Liver (tissue), 3 donors: ENCODE data around the gene HUS1B.

ENCODE experiments used
- HNF4A ChIP-seq, 2 donors: conservative IDR thresholded peaks; 2 replicates each; pipeline ENCODE4 v1.6.1; 2016; ENCODE audit warnings: antibody characterized with exemption in 2 of 2, mild to moderate bottlenecking in 2 of 2
- HNF4G ChIP-seq: IDR thresholded peaks from 2 replicates; pipeline ENCODE4 v1.6.1; 2016; ENCODE audit warnings: antibody characterized with exemption
- JUND ChIP-seq, 2 donors: IDR thresholded peaks; 2 replicates each; pipeline ENCODE4 v1.6.1; 2016; ENCODE audit warnings: antibody characterized with exemption in 2 of 2
- SP1 ChIP-seq: IDR thresholded peaks from 2 replicates; pipeline ENCODE4 v1.6.1; 2018; ENCODE audit warnings: antibody characterized with exemption, mild to moderate bottlenecking
- YY1 ChIP-seq: IDR thresholded peaks from 2 replicates; pipeline ENCODE4 v1.6.1; 2016; ENCODE audit warnings: antibody characterized with exemption, mild to moderate bottlenecking
- TF ChIP-seq, protein P1 (sequence below): fragments of 150-350 bp; IDR thresholded peaks from 2 replicates; pipeline ENCODE4 v1.5.1; 2017; ENCODE audit warnings: improper control_type of control experiment, low read depth, low read length; ENCODE audit not compliant: missing input control
- TF ChIP-seq, protein P2 (sequence below): IDR thresholded peaks from 2 replicates; pipeline ENCODE4 v1.6.1; 2016; ENCODE audit warnings: antibody characterized with exemption
- donor health status: healthy.
- donor health status: healthy.

DNA sequence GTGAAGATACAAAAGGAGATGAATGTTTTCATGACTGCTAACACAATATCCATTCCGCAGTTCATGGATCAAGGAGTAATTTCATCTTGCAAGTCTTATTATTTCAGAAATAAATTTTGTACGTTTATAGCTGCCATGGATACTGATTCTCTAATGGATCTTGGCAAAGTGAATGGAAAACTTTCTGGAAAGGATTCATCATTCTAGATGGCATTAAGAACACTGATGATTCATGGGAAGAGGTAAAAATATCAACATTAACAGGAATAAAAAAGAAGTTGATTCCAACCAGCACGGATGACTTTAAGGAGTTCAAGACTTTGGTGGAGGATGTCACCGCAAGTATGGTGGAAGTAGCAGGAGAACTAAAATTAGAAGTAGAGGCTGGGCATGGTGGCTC, 2.8 kb downstream of the HUS1B start:
- no peak for TF ChIP-seq HNF4A (conservative IDR thresholded peaks at IDR 0.05)
- TF ChIP-seq, protein P1, sequence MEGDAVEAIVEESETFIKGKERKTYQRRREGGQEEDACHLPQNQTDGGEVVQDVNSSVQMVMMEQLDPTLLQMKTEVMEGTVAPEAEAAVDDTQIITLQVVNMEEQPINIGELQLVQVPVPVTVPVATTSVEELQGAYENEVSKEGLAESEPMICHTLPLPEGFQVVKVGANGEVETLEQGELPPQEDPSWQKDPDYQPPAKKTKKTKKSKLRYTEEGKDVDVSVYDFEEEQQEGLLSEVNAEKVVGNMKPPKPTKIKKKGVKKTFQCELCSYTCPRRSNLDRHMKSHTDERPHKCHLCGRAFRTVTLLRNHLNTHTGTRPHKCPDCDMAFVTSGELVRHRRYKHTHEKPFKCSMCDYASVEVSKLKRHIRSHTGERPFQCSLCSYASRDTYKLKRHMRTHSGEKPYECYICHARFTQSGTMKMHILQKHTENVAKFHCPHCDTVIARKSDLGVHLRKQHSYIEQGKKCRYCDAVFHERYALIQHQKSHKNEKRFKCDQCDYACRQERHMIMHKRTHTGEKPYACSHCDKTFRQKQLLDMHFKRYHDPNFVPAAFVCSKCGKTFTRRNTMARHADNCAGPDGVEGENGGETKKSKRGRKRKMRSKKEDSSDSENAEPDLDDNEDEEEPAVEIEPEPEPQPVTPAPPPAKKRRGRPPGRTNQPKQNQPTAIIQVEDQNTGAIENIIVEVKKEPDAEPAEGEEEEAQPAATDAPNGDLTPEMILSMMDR, result no peak
- TF ChIP-seq JUND (IDR thresholded peaks at IDR 0.05), result no peak
- no peak for TF ChIP-seq HNF4G
- TF ChIP-seq YY1, result no peak
- TF ChIP-seq SP1, result no peak
- TF ChIP-seq, protein P2, sequence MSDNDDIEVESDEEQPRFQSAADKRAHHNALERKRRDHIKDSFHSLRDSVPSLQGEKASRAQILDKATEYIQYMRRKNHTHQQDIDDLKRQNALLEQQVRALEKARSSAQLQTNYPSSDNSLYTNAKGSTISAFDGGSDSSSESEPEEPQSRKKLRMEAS, result no peak
